RWPE2 (cell line): ENCODE data around the gene AAMP.

Experiments used
- ATAC-seq: fragments of 200-7000 bp; cut with Tn5 transposase; 3 replicates; pipeline ENCODE4 v1.9.1; 2021; ENCODE audit warnings: low read depth
- DNase-seq: peaks from one replicate; pipeline ENCODE4 v3.0.0-alpha.2; 2020; ENCODE audit warnings: low spot score
- H3K27ac ChIP-seq: fragments of 450-650 bp; 2 replicates; pipeline ENCODE4 v1.5.1; 2017; ENCODE audit warnings: mild to moderate bottlenecking; ENCODE audit not compliant: poor library complexity, severe bottlenecking
- H3K27me3 ChIP-seq: fragments of 250-450 bp; sonication (Bioruptor Pico); 2 replicates; pipeline ENCODE4 v1.5.1; 2021; ENCODE audit warnings: mild to moderate bottlenecking, moderate library complexity; ENCODE audit not compliant: insufficient read depth, poor library complexity, severe bottlenecking
- H3K36me3 ChIP-seq: fragments of 250-450 bp; sonication (Bioruptor Pico); 2 replicates; pipeline ENCODE4 v1.5.1; 2020; ENCODE audit warnings: low read depth, mild to moderate bottlenecking, moderate library complexity
- H3K4me1 ChIP-seq: fragments of 250-450 bp; sonication (Bioruptor Pico); 2 replicates; pipeline ENCODE4 v1.5.1; 2021; ENCODE audit warnings: mild to moderate bottlenecking, moderate library complexity; ENCODE audit not compliant: insufficient read depth, poor library complexity, severe bottlenecking
- H3K4me3 ChIP-seq: fragments of 250-450 bp; sonication (Bioruptor Pico); 2 replicates; pipeline ENCODE4 v1.5.1; 2021; ENCODE audit warnings: mild to moderate bottlenecking, moderate library complexity; ENCODE audit not compliant: severe bottlenecking
- H3K9me3 ChIP-seq: fragments of 250-450 bp; sonication (Bioruptor Pico); 2 replicates; pipeline ENCODE4 v1.5.1; 2021; ENCODE audit warnings: mild to moderate bottlenecking, moderate library complexity; ENCODE audit not compliant: severe bottlenecking
- CTCF ChIP-seq: fragments of 450-650 bp; IDR thresholded peaks from one replicate; pipeline ENCODE4 v1.5.1; 2017; ENCODE audit warnings: mild to moderate bottlenecking, moderate library complexity; ENCODE audit not compliant: poor library complexity, severe bottlenecking

Gene AAMP

DNA sequence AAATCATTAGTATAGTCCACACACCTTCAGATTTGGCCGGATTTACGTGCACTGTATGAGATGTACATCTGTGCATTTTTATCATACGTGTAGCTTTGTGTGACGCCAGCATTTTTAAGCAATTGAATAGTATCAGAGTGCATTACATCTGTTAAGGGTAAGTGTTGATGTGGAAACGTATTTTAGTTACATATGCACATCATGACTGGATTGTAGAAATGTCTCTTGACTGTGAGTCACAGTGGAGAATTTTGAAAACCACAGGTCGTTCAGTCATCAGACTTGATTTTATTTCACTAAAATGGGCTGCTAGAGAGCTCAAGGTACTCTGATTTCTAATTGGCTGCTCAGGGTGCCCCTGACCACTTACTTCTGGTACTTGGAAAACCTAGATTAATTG is 14.5 kb downstream of the AAMP start:
- no peak overlapping the region for H3K4me3 ChIP-seq
- no peaks in the 10 kb centered on the region for H3K27me3 ChIP-seq
- peaks cover 61% of the 10 kb centered on the region for H3K36me3 ChIP-seq
- no peak for ATAC-seq
- no peaks in the 10 kb centered on the region for H3K4me1 ChIP-seq
- H3K9me3 ChIP-seq: no peaks in the 10 kb centered on the region
- no peak for DNase-seq
- no peak for TF ChIP-seq CTCF
- no peak overlapping the region for H3K27ac ChIP-seq

- Histone ChIP-seq H3K27ac (no peak overlapping the region), H3K36me3 (peaks cover 83% of the 10 kb centered on the region), H3K27me3 (no peaks in the 10 kb centered on the region), H3K9me3 (no peaks in the 10 kb centered on the region), H3K4me1 (no peaks in the 10 kb centered on the region), H3K4me3 (no peak overlapping the region)
- no peak for TF ChIP-seq CTCF
- ATAC-seq (no peak), DNase-seq (no peak)
These were observed 16.7 kb downstream of the AAMP start for GRCh38 chr2:218253232-218253625.

GRCh38 chr2:218252509-218253231 is 17.3 kb downstream of the AAMP start:
- DNase-seq (no peak), ATAC-seq (no peak)
- Histone ChIP-seq H3K36me3 (peaks cover 89% of the 10 kb centered on the region), H3K27me3 (no peaks in the 10 kb centered on the region), H3K4me3 (no peak overlapping the region), H3K4me1 (no peaks in the 10 kb centered on the region), H3K9me3 (no peaks in the 10 kb centered on the region), H3K27ac (no peak overlapping the region)
- TF ChIP-seq CTCF: no peak

DNA sequence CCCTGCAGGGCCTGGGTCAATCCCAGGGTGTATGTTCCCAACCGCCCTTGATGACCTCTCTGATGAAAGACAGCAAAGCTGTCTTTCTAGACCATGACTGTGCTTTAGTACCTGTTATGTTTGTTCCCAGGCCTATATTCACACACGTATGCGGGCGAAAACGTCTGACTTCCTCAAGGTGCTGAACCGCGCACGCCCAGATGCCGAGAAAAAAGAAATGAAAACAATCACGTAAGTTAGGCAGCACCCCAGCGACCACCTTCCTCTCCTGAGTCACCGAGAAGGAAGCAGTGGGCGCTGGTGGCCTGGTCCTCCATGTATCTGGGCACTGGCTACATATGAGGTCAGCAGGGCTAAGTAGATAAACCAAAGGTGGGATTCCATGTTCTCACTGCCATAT is 20.2 kb downstream of the AAMP start:
- TF ChIP-seq CTCF: no peak
- ATAC-seq (no peak), DNase-seq (no peak)
- Histone ChIP-seq H3K27ac (no peak overlapping the region), H3K4me1 (no peaks in the 10 kb centered on the region), H3K36me3 (peaks cover 100% of the 10 kb centered on the region), H3K27me3 (no peaks in the 10 kb centered on the region), H3K9me3 (no peaks in the 10 kb centered on the region), H3K4me3 (no peak overlapping the region)

DNA sequence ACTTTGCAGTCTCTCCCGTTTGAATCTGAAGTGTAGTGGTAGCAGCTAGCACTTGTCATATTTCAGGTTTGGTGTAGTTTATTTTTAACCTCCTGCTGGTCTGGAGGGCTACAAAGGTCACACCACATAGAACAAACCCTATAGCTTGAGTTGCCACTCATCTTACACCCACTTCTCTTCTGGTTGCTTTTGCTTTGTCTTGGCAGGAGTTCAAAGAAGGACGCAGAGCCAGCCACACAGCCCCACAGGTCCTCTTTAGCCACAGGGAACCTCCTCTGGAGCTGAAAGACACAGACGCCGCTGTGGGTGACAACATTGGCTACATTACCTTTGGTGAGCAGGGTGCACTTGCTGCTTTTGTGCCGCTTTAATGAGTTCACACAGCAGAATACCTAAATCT is 24.7 kb downstream of the AAMP start:
- Histone ChIP-seq H3K4me3 (no peak overlapping the region), H3K36me3 (peaks cover 100% of the 10 kb centered on the region), H3K4me1 (no peaks in the 10 kb centered on the region), H3K9me3 (no peaks in the 10 kb centered on the region), H3K27me3 (no peaks in the 10 kb centered on the region), H3K27ac (no peak overlapping the region)
- TF ChIP-seq CTCF: no peak
- no peak for DNase-seq
- ATAC-seq: no peak
